ENCODE measurements around the gene LRRC36.
"Not testable (repeated sequence)": the region's sequence is repeated elsewhere in the genome, so short reads cannot be mapped to it uniquely, and the experiment has no call there.

The LRRC36 gene

DNA sequence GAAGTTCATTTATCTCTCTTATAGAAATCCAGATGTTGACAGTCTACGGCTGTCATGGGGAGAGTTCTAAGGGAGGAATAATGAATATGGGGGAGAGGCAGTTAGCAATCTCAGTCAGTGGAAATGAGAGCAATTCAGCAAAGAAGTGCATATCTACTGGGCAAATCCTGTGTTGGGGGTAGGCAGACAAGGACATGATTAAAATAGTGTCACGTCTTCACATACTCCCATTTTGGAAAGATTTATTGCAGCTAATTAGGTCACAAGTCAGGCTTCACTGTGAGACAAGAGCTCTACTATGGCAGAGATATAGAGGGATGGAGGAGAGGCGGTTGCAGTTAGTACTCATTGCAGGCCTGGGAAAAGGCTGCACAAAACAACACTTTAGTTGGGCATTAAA, 29.8 kb downstream of the LRRC36 start:
- no peaks in the 10 kb centered on the region for H3K4me1 ChIP-seq (ENCODE audit: low read length)
- no peak overlapping the region for H3K9ac ChIP-seq (ENCODE audit: low read length)
- TF ChIP-seq EZH2 (optimal IDR thresholded peaks at IDR 0.05; ENCODE audit: low read depth, low read length) (no peak), EZH2phosphoT487 (IDR thresholded peaks at IDR 0.05; ENCODE audit: low read length) (no peak)
- TF ChIP-seq, protein P1, sequence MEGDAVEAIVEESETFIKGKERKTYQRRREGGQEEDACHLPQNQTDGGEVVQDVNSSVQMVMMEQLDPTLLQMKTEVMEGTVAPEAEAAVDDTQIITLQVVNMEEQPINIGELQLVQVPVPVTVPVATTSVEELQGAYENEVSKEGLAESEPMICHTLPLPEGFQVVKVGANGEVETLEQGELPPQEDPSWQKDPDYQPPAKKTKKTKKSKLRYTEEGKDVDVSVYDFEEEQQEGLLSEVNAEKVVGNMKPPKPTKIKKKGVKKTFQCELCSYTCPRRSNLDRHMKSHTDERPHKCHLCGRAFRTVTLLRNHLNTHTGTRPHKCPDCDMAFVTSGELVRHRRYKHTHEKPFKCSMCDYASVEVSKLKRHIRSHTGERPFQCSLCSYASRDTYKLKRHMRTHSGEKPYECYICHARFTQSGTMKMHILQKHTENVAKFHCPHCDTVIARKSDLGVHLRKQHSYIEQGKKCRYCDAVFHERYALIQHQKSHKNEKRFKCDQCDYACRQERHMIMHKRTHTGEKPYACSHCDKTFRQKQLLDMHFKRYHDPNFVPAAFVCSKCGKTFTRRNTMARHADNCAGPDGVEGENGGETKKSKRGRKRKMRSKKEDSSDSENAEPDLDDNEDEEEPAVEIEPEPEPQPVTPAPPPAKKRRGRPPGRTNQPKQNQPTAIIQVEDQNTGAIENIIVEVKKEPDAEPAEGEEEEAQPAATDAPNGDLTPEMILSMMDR (IDR thresholded peaks at IDR 0.05; ENCODE audit: low read length): no peak
- no peaks in the 10 kb centered on the region for H3K27me3 ChIP-seq (replicated peaks; ENCODE audit: insufficient read depth, low read length)
- no peak overlapping the region for H3K4me2 ChIP-seq (ENCODE audit: low read depth, low read length)
- no peaks in the 10 kb centered on the region for H3K9me3 ChIP-seq (replicated peaks; ENCODE audit: insufficient read depth, low read length)
- no peak overlapping the region for H3K4me3 ChIP-seq (ENCODE audit: low read length)
- H2AFZ ChIP-seq (ENCODE audit: low read length): no peak overlapping the region
- H3K9me2 ChIP-seq (replicated peaks; ENCODE audit: insufficient read depth, low read length): no peaks in the 10 kb centered on the region
- H3K27ac ChIP-seq (ENCODE audit: low read length): no peak overlapping the region
- H4K20me1 ChIP-seq (ENCODE audit: insufficient read depth, low read length): no peaks in the 10 kb centered on the region
- H3K79me2 ChIP-seq (ENCODE audit: low read length): no peaks in the 10 kb centered on the region
- H3K36me3 ChIP-seq (replicated peaks; ENCODE audit: insufficient read depth, low read length): no peaks in the 10 kb centered on the region
- no peaks in the 10 kb centered on the region for H3F3A ChIP-seq (ENCODE audit: insufficient read depth, low read length)
- DNase-seq: no peak

GRCh38 chr16:67357561-67357960, 30.9 kb downstream of the LRRC36 start:
- Histone ChIP-seq H3K4me3 (ENCODE audit: low read length) (no peak overlapping the region), H3K9ac (ENCODE audit: low read length) (no peak overlapping the region), H4K20me1 (ENCODE audit: insufficient read depth, low read length) (no peaks in the 10 kb centered on the region), H3K27me3 (replicated peaks; ENCODE audit: insufficient read depth, low read length) (no peaks in the 10 kb centered on the region), H3K27ac (ENCODE audit: low read length) (no peak overlapping the region), H3K36me3 (replicated peaks; ENCODE audit: insufficient read depth, low read length) (no peaks in the 10 kb centered on the region), H3K4me2 (ENCODE audit: low read depth, low read length) (no peak overlapping the region), H3K79me2 (ENCODE audit: low read length) (no peaks in the 10 kb centered on the region), H3K9me2 (replicated peaks; ENCODE audit: insufficient read depth, low read length) (no peaks in the 10 kb centered on the region), H2AFZ (ENCODE audit: low read length) (no peak overlapping the region), H3K9me3 (replicated peaks; ENCODE audit: insufficient read depth, low read length) (no peaks in the 10 kb centered on the region), H3F3A (ENCODE audit: insufficient read depth, low read length) (no peaks in the 10 kb centered on the region), H3K4me1 (ENCODE audit: low read length) (no peaks in the 10 kb centered on the region)
- no peak for TF ChIP-seq EZH2phosphoT487 (IDR thresholded peaks at IDR 0.05; ENCODE audit: low read length)
- no peak for TF ChIP-seq EZH2 (optimal IDR thresholded peaks at IDR 0.05; ENCODE audit: low read depth, low read length)
- TF ChIP-seq, protein P1 (IDR thresholded peaks at IDR 0.05; ENCODE audit: low read length): no peak
- DNase-seq: no peak

DNA sequence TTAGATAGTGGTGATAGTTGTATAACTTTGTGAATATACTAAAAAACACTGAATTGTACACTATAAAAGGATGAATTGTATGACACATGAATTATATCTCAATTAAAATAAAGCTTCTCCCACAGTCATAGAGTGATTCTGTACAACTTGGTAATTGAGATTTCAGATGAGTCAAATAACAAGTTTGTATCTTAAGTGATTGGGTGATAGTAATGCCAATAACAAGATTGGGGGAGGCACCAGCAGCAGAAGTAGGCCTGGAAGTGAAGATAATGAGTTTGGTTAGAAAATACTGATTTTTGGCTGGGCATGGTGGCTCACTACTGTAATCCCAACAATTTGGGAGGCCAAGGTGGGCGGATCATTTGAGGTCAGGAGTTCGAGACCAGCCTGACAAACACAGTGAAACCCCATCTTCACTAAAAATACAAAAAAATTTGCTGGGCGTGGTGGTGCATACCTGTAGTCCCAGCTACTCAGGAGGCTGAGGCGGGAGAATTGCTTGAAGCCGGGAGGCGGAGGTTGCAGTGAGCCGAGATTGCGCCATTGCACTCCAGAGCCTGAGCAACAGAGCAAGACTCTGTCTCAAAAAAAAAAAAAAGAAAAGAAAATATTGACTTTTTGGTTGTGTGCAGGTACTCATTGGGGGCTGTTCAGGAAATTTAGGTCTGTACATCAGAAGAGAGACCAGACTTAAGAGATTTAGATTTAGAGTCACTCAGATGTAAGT, 33.1 kb downstream of the LRRC36 start:
- not testable (repeated sequence) for DNase-seq; H2AFZ ChIP-seq (ENCODE audit: low read length); H3K27ac ChIP-seq (ENCODE audit: low read length); H4K20me1 ChIP-seq (ENCODE audit: insufficient read depth, low read length); H3K9me2 ChIP-seq (replicated peaks; ENCODE audit: insufficient read depth, low read length); H3K9ac ChIP-seq (ENCODE audit: low read length); H3K4me1 ChIP-seq (ENCODE audit: low read length); H3K4me3 ChIP-seq (ENCODE audit: low read length); H3K36me3 ChIP-seq (replicated peaks; ENCODE audit: insufficient read depth, low read length); H3K27me3 ChIP-seq (replicated peaks; ENCODE audit: insufficient read depth, low read length); H3F3A ChIP-seq (ENCODE audit: insufficient read depth, low read length); H3K9me3 ChIP-seq (replicated peaks; ENCODE audit: insufficient read depth, low read length); H3K4me2 ChIP-seq (ENCODE audit: low read depth, low read length); H3K79me2 ChIP-seq (ENCODE audit: low read length)

GRCh38 chr16:67361038-67361437, 34.4 kb downstream of the LRRC36 start:
- Histone ChIP-seq H3K36me3 (replicated peaks; ENCODE audit: insufficient read depth, low read length) (no peaks in the 10 kb centered on the region), H3K27ac (ENCODE audit: low read length) (no peak overlapping the region), H3K9me2 (replicated peaks; ENCODE audit: insufficient read depth, low read length) (no peaks in the 10 kb centered on the region), H3K27me3 (replicated peaks; ENCODE audit: insufficient read depth, low read length) (no peaks in the 10 kb centered on the region), H3K4me1 (ENCODE audit: low read length) (peaks cover 4% of the 10 kb centered on the region; the same call in 1 of the 2 replicates), H3K4me2 (ENCODE audit: low read depth, low read length) (no peak overlapping the region), H3K9me3 (replicated peaks; ENCODE audit: insufficient read depth, low read length) (no peaks in the 10 kb centered on the region), H3K9ac (ENCODE audit: low read length) (no peak overlapping the region), H3F3A (ENCODE audit: insufficient read depth, low read length) (no peaks in the 10 kb centered on the region), H3K79me2 (ENCODE audit: low read length) (no peaks in the 10 kb centered on the region), H3K4me3 (ENCODE audit: low read length) (no peak overlapping the region), H4K20me1 (ENCODE audit: insufficient read depth, low read length) (no peaks in the 10 kb centered on the region), H2AFZ (ENCODE audit: low read length) (no peak overlapping the region)
- no peak for DNase-seq
- TF ChIP-seq EZH2 (optimal IDR thresholded peaks at IDR 0.05; ENCODE audit: low read depth, low read length) (no peak), EZH2phosphoT487 (IDR thresholded peaks at IDR 0.05; ENCODE audit: low read length) (no peak)
- TF ChIP-seq, protein P1 (IDR thresholded peaks at IDR 0.05; ENCODE audit: low read length): no peak
